GM21528 (cell line): ENCODE results near the gene SPI1.

Experiments
- ATAC-seq: cut with Tn5 transposase; IDR thresholded peaks from one replicate; pipeline ENCODE4 v1.9.1; 2021; ENCODE audit warnings: mild to moderate bottlenecking, moderate library complexity; ENCODE audit not compliant: unreplicated experiment, low FRiP score

Gene SPI1

GRCh38 chr11:47360341-47360740 is 18.0 kb downstream of the SPI1 start:
- ATAC-seq = no peak

- no peak for ATAC-seq
Measured at GRCh38 chr11:47359586-47359985, 18.8 kb downstream of the SPI1 start.

DNA sequence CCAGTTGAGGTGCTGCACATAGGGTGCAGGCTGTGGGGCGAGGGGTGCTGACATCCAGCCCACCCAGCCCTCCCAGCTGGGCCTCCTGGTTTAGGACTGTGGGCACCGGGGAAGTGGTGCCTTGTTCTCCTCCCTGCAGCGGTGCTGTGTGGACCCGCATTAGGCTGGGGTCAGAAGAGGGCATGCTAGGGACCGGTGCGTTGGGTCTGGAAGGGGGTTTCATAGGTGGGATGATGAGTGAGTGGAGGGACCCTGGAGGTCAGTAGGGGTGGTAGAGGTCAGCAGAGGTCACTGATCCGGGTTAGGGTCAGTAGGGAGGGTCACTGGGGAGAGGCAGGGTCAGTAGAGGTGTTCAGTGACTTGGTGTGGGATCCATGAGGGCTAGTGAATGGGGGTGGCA is 19.2 kb downstream of the SPI1 start:
- no peak for ATAC-seq

DNA sequence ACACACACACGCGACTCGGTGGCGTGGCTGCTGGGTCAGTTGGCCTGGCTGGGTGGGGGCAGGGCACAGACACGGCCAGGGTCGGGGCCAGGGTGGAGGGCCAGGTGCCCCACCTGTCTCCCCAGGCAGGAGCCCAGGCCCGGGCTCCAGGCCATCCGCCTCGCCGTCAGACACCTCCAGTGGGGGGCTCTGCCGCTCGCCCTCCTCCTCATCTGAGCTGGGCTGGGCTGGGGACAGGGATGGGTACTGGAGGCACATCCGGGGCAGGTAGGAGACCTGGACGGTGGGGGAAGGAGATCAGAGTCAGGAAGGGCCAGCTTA is 19.7 kb downstream of the SPI1 start:
- no peak for ATAC-seq

DNA sequence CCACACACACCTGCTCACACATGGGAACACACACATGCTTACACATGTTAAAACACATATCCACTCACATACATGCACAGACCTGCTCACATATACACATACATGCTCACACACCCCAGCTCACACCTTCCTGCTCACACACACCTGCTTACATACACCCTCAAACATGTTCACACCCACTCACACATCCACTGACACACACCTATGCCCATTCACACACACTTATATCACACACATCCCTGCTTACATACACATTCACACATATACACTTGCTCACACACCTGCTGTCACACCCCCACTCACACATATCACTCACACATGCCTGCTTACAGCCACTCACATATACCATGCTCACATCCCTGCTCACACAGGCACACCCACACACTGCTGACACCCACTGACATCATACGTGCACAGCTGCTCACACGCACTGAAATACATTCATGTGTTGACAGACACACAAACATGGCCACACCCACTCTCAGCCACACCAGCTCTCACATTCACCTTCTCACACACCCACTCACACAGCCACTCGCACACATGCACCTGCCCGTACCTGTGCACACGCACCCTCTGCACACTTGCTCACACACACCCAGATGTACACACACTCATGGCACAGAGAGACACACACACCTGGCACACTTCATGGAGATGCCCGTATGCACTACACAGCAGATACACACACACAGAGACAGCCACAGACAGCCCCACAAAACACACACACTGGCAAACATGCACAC is 20.2 kb downstream of the SPI1 start:
- no peak for ATAC-seq

GRCh38 chr11:47356998-47357329 is 21.4 kb downstream of the SPI1 start:
- ATAC-seq = no peak

- ATAC-seq = no peak
Measured at GRCh38 chr11:47356129-47356997, 22.0 kb downstream of the SPI1 start.

- no peak for ATAC-seq
Measured at GRCh38 chr11:47355283-47356128, 22.8 kb downstream of the SPI1 start.

- ATAC-seq = no peak
Measured at GRCh38 chr11:47354913-47355282, 23.4 kb downstream of the SPI1 start.

- no peak for ATAC-seq
Measured at GRCh38 chr11:47353978-47354774, 24.2 kb downstream of the SPI1 start.

GRCh38 chr11:47352556-47352955 is 25.8 kb downstream of the SPI1 start, which contains the start of gene MYBPC3:
MYBPC3 (minus strand) TSS chr11:47352702; CDS start chr11:47352647, 55 bp downstream.
- no peak for ATAC-seq

- ATAC-seq = no peak
Measured at GRCh38 chr11:47351156-47352126, 26.9 kb downstream of the SPI1 start.

- ATAC-seq = no peak
Measured at GRCh38 chr11:47350315-47350714, 28.0 kb downstream of the SPI1 start.

- no peak for ATAC-seq
Measured at GRCh38 chr11:47349521-47350095, 28.7 kb downstream of the SPI1 start.

GRCh38 chr11:47348859-47349258 is 29.5 kb downstream of the SPI1 start:
- no peak for ATAC-seq

- no peak for ATAC-seq
Measured at GRCh38 chr11:47348131-47348802, 30.1 kb downstream of the SPI1 start.

- no peak for ATAC-seq
Measured at GRCh38 chr11:47347137-47347536, 31.2 kb downstream of the SPI1 start.

- no peak for ATAC-seq
Measured at GRCh38 chr11:47345890-47346563, 32.3 kb downstream of the SPI1 start.
